H1 (cell line): ENCODE measurements around the gene ARPC3. TPM values are rescaled to one million over a fixed set of nuclear protein-coding genes. Genes with fewer than 3 reads are reported as not detected.
"Not testable (repeated sequence)": the region's sequence is repeated elsewhere in the genome, so short reads cannot be mapped to it uniquely, and the experiment has no call there.

ENCODE experiments used
- CTCF ChIA-PET: fragments of 300-600 bp; sonication (Branson Sonifier 250); formaldehyde crosslinking; loops from one replicate; lab custom pipeline; 2021; ENCODE audit not compliant: partially characterized antibody; lab: Charles Lee
- POLR2A ChIA-PET: fragments of 300-600 bp; sonication (Branson Sonifier 250); formaldehyde crosslinking; loops from one replicate; lab custom pipeline; 2021; ENCODE audit warnings: inconsistent platforms; ENCODE audit not compliant: partially characterized antibody; lab: Charles Lee
- DNase-seq, 2 experiments: peaks; one replicate each; pipeline versions ENCODE4 v3.0.0 to v3.0.0-alpha.2; 2010 to 2022; ENCODE audit warnings: low spot score in 2 of 2, low read depth in 1 of 2, mixed read lengths in 1 of 2
- FAIRE-seq: peaks from 2 replicates; lab custom pipeline; 2011; peaks lifted over from hg19 to GRCh38; lab: Jason Lieb, UNC
- H2AFZ ChIP-seq: 2 replicates; pipeline ENCODE4 v1.8.1; 2012; ENCODE audit warnings: low read length, inconsistent platforms
- H2AK5ac ChIP-seq: 2 replicates; pipeline ENCODE4 v1.6.1; 2013; ENCODE audit warnings: low read depth, low read length
- H2BK120ac ChIP-seq: replicated peaks from 2 replicates; pipeline ENCODE3; 2013; ENCODE audit warnings: low read depth, low read length, inconsistent platforms
- H2BK12ac ChIP-seq: 2 replicates; pipeline ENCODE4 v1.6.1; 2013; ENCODE audit warnings: low read depth, low read length
- H2BK15ac ChIP-seq: 2 replicates; pipeline ENCODE4 v1.6.1; 2013; ENCODE audit warnings: low read length
- H2BK20ac ChIP-seq: 2 replicates; pipeline ENCODE4 v1.6.1; 2013; ENCODE audit warnings: low read length
- H2BK5ac ChIP-seq: 2 replicates; pipeline ENCODE4 v1.6.1; 2013; ENCODE audit warnings: low read depth, low read length
- H3K14ac ChIP-seq: 2 replicates; pipeline ENCODE4 v1.6.1; 2013; ENCODE audit warnings: inconsistent platforms; ENCODE audit not compliant: insufficient read length
- H3K18ac ChIP-seq: 2 replicates; pipeline ENCODE4 v1.6.1; 2013; ENCODE audit warnings: low read length; ENCODE audit errors: extremely low read depth
- H3K23ac ChIP-seq: 2 replicates; pipeline ENCODE4 v1.6.1; 2013; ENCODE audit warnings: inconsistent platforms; ENCODE audit not compliant: insufficient read length
- H3K23me2 ChIP-seq: 2 replicates; pipeline ENCODE4 v1.6.1; 2013; ENCODE audit warnings: low read depth, low read length
- H3K27ac ChIP-seq: 2 replicates; pipeline ENCODE4 v1.6.1; 2011; ENCODE audit warnings: low read depth, low read length, inconsistent platforms
- H3K27me3 ChIP-seq, 4 experiments: replicated peaks in 1 of 4; 1 replicate in 1 of 4; 2 replicates in 3 of 4; pipeline versions ENCODE4 v1.6.1 to v1.8.1; 2011 to 2013; ENCODE audit warnings: low read length in 3 of 4, mild to moderate bottlenecking in 3 of 4, inconsistent platforms in 2 of 4, mixed read lengths in 2 of 4, moderate library complexity in 1 of 4; ENCODE audit not compliant: control insufficient read depth in 3 of 4, insufficient read depth in 3 of 4; ENCODE audit errors: extremely low read depth in 1 of 4
- H3K36me3 ChIP-seq, 4 experiments: 2 replicates each; pipeline versions ENCODE4 v1.6.1 to v1.8.1; 2011 to 2013; ENCODE audit warnings: mild to moderate bottlenecking in 4 of 4, low read length in 3 of 4, moderate library complexity in 2 of 4, control low read depth in 1 of 4, inconsistent platforms in 1 of 4; ENCODE audit not compliant: insufficient read depth in 4 of 4, control insufficient read depth in 2 of 4
- H3K4ac ChIP-seq: replicated peaks from 2 replicates; pipeline ENCODE3; 2013; ENCODE audit warnings: low read length, low read depth, mixed read lengths, inconsistent platforms; ENCODE audit not compliant: insufficient read length
- H3K4me1 ChIP-seq, 4 experiments: replicated peaks in 1 of 4; 1 replicate in 1 of 4; 2 replicates in 3 of 4; pipeline versions ENCODE4 v1.6.1 to v1.8.1; 2011 to 2013; ENCODE audit warnings: low read length in 3 of 4, inconsistent platforms in 2 of 4, mixed read lengths in 1 of 4; ENCODE audit not compliant: insufficient read depth in 4 of 4, control insufficient read depth in 3 of 4
- H3K4me2 ChIP-seq, 2 experiments: 2 replicates each; pipeline versions ENCODE4 v1.6.1 to v1.8.1; 2011 to 2013; ENCODE audit warnings: low read depth in 2 of 2, low read length in 2 of 2, control low read depth in 1 of 2, inconsistent platforms in 1 of 2, mild to moderate bottlenecking in 1 of 2; ENCODE audit not compliant: insufficient read depth in 1 of 2
- H3K4me3 ChIP-seq, 4 experiments: fragments of 200-600, 300-600 bp in 1 of 4; sonication (generic), shearing (Covaris generic), sonication (Bioruptor Twin) in 1 of 4; 2 replicates each; pipeline versions ENCODE4 v1.5.1 to v1.8.1; 2011 to 2016; ENCODE audit warnings: low read length in 4 of 4, low read depth in 3 of 4, control low read depth in 2 of 4, inconsistent platforms in 2 of 4, mild to moderate bottlenecking in 2 of 4, mixed read lengths in 1 of 4, moderate library complexity in 1 of 4; ENCODE audit not compliant: insufficient read depth in 2 of 4; ENCODE audit errors: extremely low read depth in 1 of 4
- H3K56ac ChIP-seq: replicated peaks from 2 replicates; pipeline ENCODE3; 2013; ENCODE audit warnings: low read depth, mild to moderate bottlenecking, mixed read lengths, low read length, inconsistent platforms; ENCODE audit not compliant: insufficient read length
- H3K79me1 ChIP-seq: 2 replicates; pipeline ENCODE4 v1.6.1; 2013; ENCODE audit warnings: low read depth, low read length, control low read depth
- H3K79me2 ChIP-seq, 2 experiments: 2 replicates each; pipeline versions ENCODE4 v1.6.1 to v1.8.1; 2012 to 2013; ENCODE audit warnings: low read length in 2 of 2, mild to moderate bottlenecking in 2 of 2, inconsistent platforms in 1 of 2; ENCODE audit not compliant: insufficient read depth in 2 of 2, control insufficient read depth in 1 of 2
- H3K9ac ChIP-seq, 4 experiments: replicated peaks in 1 of 4; 1 replicate in 1 of 4; 2 replicates in 3 of 4; pipeline versions ENCODE4 v1.6.1 to v1.8.1; 2011 to 2013; ENCODE audit warnings: low read depth in 3 of 4, low read length in 3 of 4, control low read depth in 2 of 4, mild to moderate bottlenecking in 2 of 4, moderate library complexity in 2 of 4, inconsistent platforms in 1 of 4; ENCODE audit errors: extremely low read depth in 1 of 4
- H3K9me3 ChIP-seq, 2 experiments: 2 replicates each; pipeline versions ENCODE4 v1.6.1 to v1.8.1; 2012 to 2013; ENCODE audit warnings: mild to moderate bottlenecking in 2 of 2, moderate library complexity in 2 of 2, control low read depth in 1 of 2, inconsistent platforms in 1 of 2, low read depth in 1 of 2, low read length in 1 of 2, mixed read lengths in 1 of 2; ENCODE audit not compliant: insufficient read depth in 2 of 2
- H4K20me1 ChIP-seq, 2 experiments: replicated peaks in 1 of 2; 2 replicates each; pipeline versions ENCODE3 to v1.8.1; 2011 to 2013; ENCODE audit warnings: inconsistent platforms in 2 of 2, low read length in 2 of 2, mild to moderate bottlenecking in 1 of 2; ENCODE audit not compliant: insufficient read depth in 2 of 2, control insufficient read depth in 1 of 2
- H4K5ac ChIP-seq: 2 replicates; pipeline ENCODE4 v1.6.1; 2013; ENCODE audit warnings: low read length, low read depth, mixed read lengths, inconsistent platforms; ENCODE audit not compliant: insufficient read length
- H4K8ac ChIP-seq: 2 replicates; pipeline ENCODE4 v1.8.0; 2013; ENCODE audit warnings: mild to moderate bottlenecking, moderate library complexity, low read length, inconsistent platforms; ENCODE audit not compliant: insufficient read depth; ENCODE audit errors: extremely low read depth
- H4K91ac ChIP-seq: replicated peaks from 2 replicates; pipeline ENCODE3; 2013; ENCODE audit warnings: low read length, mixed read lengths, inconsistent platforms; ENCODE audit not compliant: insufficient read length
- WGBS, 2 experiments: shearing (Covaris generic) in 1 of 2; methylation state at CpG; one replicate each; pipeline versions ENCODE4 v1.1.6 to v1.1.7; 2013 to 2015; ENCODE audit warnings: low lambda C conversion rate in 2 of 2, mixed read lengths in 2 of 2, inconsistent platforms in 1 of 2, low coverage in 1 of 2, missing lambda C conversion rate in 1 of 2; ENCODE audit not compliant: insufficient replicate concordance in 2 of 2, insufficient coverage in 1 of 2, insufficient read length in 1 of 2; ENCODE audit errors: extremely low coverage in 1 of 2, missing lambda C conversion rate in 1 of 2; 5-methylcytosine and 5-hydroxymethylcytosine counted together
- polyA plus RNA-seq, 7 experiments: library from polyadenylated mRNA; depleted of rRNA in 3 of 7; stranded (reverse) in 5 of 7; unstranded in 2 of 7; fragments of >200 nt in 5 of 7; fragments of 200-250 nt in 2 of 7; gene quantifications; 1 replicate in 5 of 7; 2 replicates in 1 of 7; 4 replicates in 1 of 7; pipeline versions ENCODE4 v1.2.1 to v1.2.3, GENCODE V29; 2011 to 2013; ENCODE audit warnings: missing spikeins in 2 of 7, mixed read lengths in 2 of 7
- total RNA-seq: library from RNA; stranded (reverse); fragmentation: NEBNext Ultra II Directional; extraction: Animal tissue kit (Norgen Biotek cat#: 25700); gene quantifications from 2 replicates; pipeline ENCODE4 v1.2.1, GENCODE V29; 2021

ARPC3 gene
- total and polyA plus RNA-seq, 2 of the 8 experiments (the other 6 are each of a cell fraction or from before 2014, with no cell fraction given): 36.7 to 160 TPM

DNA sequence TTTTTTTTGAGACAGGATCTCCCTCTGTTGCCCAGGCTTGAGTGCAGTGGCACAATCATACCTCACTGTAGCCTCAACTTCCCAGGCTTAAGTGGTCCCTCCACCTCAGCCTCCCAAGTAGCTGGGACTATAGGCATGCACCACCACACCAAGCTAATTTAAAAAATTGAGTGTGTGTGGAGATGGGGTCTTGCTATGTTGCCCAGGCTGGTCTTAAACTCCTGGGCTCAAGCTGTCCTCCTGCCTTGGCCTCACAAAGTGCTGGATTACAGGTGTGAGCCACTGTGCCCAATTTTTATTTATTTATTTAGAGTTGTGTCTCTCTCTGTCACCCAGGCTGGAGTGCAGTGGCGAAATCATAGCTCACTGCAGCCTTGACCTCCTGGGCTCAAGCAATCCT, 29.5 kb downstream of the ARPC3 start:
- H3K23me2 ChIP-seq, H4K8ac ChIP-seq, H2AFZ ChIP-seq, H4K91ac ChIP-seq, H3K56ac ChIP-seq, H3K4ac ChIP-seq, H2BK15ac ChIP-seq, H2AK5ac ChIP-seq, H3K27me3 ChIP-seq, H3K27ac ChIP-seq, H2BK20ac ChIP-seq, H3K18ac ChIP-seq, H2BK120ac ChIP-seq, H3K4me3 ChIP-seq, H3K23ac ChIP-seq, H3K36me3 ChIP-seq, H2BK12ac ChIP-seq, H2BK5ac ChIP-seq, H3K79me1 ChIP-seq, H3K4me2 ChIP-seq, FAIRE-seq, H3K9me3 ChIP-seq, H3K9ac ChIP-seq, H4K5ac ChIP-seq, H3K4me1 ChIP-seq, H3K14ac ChIP-seq, DNase-seq, H4K20me1 ChIP-seq, H3K79me2 ChIP-seq: not testable (repeated sequence)
- WGBS, 2 experiments: 90% methylated on average over 1 of the region's 1 CpG; no CpG with 5 or more reads in 1 of the 2 experiments
- POLR2A ChIA-PET: interaction anchor here (0.6 to 1.3 kb wide), 3 partner anchors 11 to 54 kb away, joined by 3 to 5 read pairs (median 3); no protein-coding TSS in a partner anchor
- CTCF ChIA-PET: interaction anchor here (0.6 to 3.1 kb wide), 5 partner anchors 11 to 1011 kb away, joined by 3 to 21 read pairs (median 3); no protein-coding TSS in a partner anchor

DNA sequence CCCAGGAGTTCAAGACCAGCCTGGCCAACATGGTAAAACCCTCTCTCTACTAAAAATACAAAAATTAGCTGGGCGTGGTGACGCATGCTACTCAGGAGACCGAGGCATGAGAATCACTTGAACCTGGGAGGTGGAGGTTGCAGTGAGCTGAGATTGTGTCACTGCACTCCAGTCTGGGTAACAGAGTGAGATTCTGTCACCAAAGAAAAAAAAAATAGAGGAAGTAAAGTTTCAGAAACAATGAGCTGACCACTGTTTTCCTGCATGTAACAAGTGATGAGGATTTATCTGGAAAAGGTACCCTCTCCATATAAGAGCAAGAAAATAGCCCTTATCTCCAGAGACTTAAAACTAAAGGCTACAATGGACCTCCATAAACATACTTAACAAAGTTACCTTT, 33.0 kb downstream of the ARPC3 start:
- not testable (repeated sequence) for H4K8ac ChIP-seq, H3K27ac ChIP-seq, H2BK12ac ChIP-seq, H3K4ac ChIP-seq, FAIRE-seq, H3K18ac ChIP-seq, H3K9me3 ChIP-seq, H3K4me3 ChIP-seq, H2AFZ ChIP-seq, H3K4me2 ChIP-seq, H3K56ac ChIP-seq, H3K36me3 ChIP-seq, H2BK15ac ChIP-seq, H3K23ac ChIP-seq, H3K9ac ChIP-seq, H3K4me1 ChIP-seq, H2BK5ac ChIP-seq, H2BK120ac ChIP-seq, DNase-seq, H3K14ac ChIP-seq, H4K20me1 ChIP-seq, H3K79me2 ChIP-seq, H2AK5ac ChIP-seq, H3K23me2 ChIP-seq, H4K91ac ChIP-seq, H3K27me3 ChIP-seq, H4K5ac ChIP-seq, H3K79me1 ChIP-seq, H2BK20ac ChIP-seq
- CTCF ChIA-PET: interaction anchor here (2.4 kb wide), 1 partner anchor 14 kb away, joined by 13 read pairs; no protein-coding TSS in a partner anchor
- POLR2A ChIA-PET: interaction anchor here (1.2 kb wide), 1 partner anchor 14 kb away, joined by 4 read pairs; the partner anchor contains the start of gene ANAPC7
- 85% methylated on average over 3 of the region's 3 CpGs; no CpG with 5 or more reads in 1 of the 2 experiments for WGBS, 2 experiments
